CD14-positive monocyte (primary cell): ENCODE results near the gene CHST3. TPM values are rescaled to one million over a fixed set of nuclear protein-coding genes. Genes with fewer than 3 reads are reported as not detected.
A peak's percentile ranks its signal among the peaks of the same experiment; 100 is the strongest.

Source experiments
- DNase-seq, 3 donors: peaks; one replicate each; pipeline ENCODE4 v3.0.0-alpha.2; 2011 to 2022
- H2AFZ ChIP-seq: 2 replicates; pipeline ENCODE4 v1.6.0; 2012; ENCODE audit warnings: mild to moderate bottlenecking, low read depth, low read length, inconsistent platforms; ENCODE audit not compliant: insufficient read depth, poor library complexity, severe bottlenecking
- H3K27ac ChIP-seq, 2 donors: 1 replicate in 1 of 2; 2 replicates in 1 of 2; pipeline ENCODE4 v1.5.1; 2012 to 2013; ENCODE audit warnings: low read length in 2 of 2, control low read depth in 1 of 2, inconsistent platforms in 1 of 2, low read depth in 1 of 2, mild to moderate bottlenecking in 1 of 2
- H3K27me3 ChIP-seq, 2 donors: one replicate each; pipeline versions ENCODE4 v1.6.0 to v1.6.1; 2011 to 2013; ENCODE audit warnings: low read length in 2 of 2; ENCODE audit not compliant: control insufficient read depth in 2 of 2, insufficient read depth in 2 of 2
- H3K36me3 ChIP-seq, 2 donors: replicated peaks in 1 of 2; 1 replicate in 1 of 2; 2 replicates in 1 of 2; pipeline versions ENCODE4 v1.5.1 to v1.6.1; 2012 to 2013; ENCODE audit warnings: low read length in 2 of 2, control low read depth in 1 of 2, inconsistent platforms in 1 of 2, mild to moderate bottlenecking in 1 of 2; ENCODE audit not compliant: insufficient read depth in 2 of 2, control insufficient read depth in 1 of 2
- H3K4me1 ChIP-seq, 2 donors: 1 replicate in 1 of 2; 2 replicates in 1 of 2; pipeline versions ENCODE4 v1.5.1 to v1.6.1; 2012 to 2013; ENCODE audit warnings: low read length in 2 of 2, control low read depth in 1 of 2, inconsistent platforms in 1 of 2, mild to moderate bottlenecking in 1 of 2, moderate library complexity in 1 of 2; ENCODE audit not compliant: insufficient read depth in 2 of 2, control insufficient read depth in 1 of 2
- H3K4me2 ChIP-seq: replicated peaks from 2 replicates; pipeline ENCODE3; 2012; ENCODE audit warnings: low read length, moderate library complexity, mild to moderate bottlenecking; ENCODE audit not compliant: poor library complexity, severe bottlenecking; ENCODE audit errors: extremely low read depth
- H3K4me3 ChIP-seq, 3 experiments: fragments of 200-600 bp in 1 of 3; sonication (generic) in 1 of 3; replicated peaks in 1 of 3; 1 replicate in 2 of 3; 2 replicates in 1 of 3; pipeline ENCODE4 v1.5.1; 2011 to 2013; ENCODE audit warnings: low read length in 3 of 3, mild to moderate bottlenecking in 3 of 3, control low read depth in 2 of 3, low read depth in 2 of 3, inconsistent platforms in 1 of 3, moderate library complexity in 1 of 3
- H3K79me2 ChIP-seq: 2 replicates; pipeline ENCODE4 v1.6.0; 2012; ENCODE audit warnings: mild to moderate bottlenecking, control low read depth, inconsistent platforms, low read length, moderate library complexity; ENCODE audit not compliant: insufficient read depth
- H3K9ac ChIP-seq: 2 replicates; pipeline ENCODE4 v1.6.0; 2017; ENCODE audit warnings: low read length, mild to moderate bottlenecking; ENCODE audit not compliant: insufficient read depth, poor library complexity, severe bottlenecking
- H3K9me3 ChIP-seq, 2 donors: replicated peaks in 1 of 2; 1 replicate in 1 of 2; 2 replicates in 1 of 2; pipeline versions ENCODE4 v1.5.1 to v1.6.1; 2012 to 2013; ENCODE audit warnings: low read length in 2 of 2, control low read depth in 1 of 2; ENCODE audit not compliant: control insufficient read depth in 1 of 2, insufficient read depth in 1 of 2
- H4K20me1 ChIP-seq: 2 replicates; pipeline ENCODE4 v1.6.0; 2012; ENCODE audit warnings: mild to moderate bottlenecking, low read length, control low read depth, moderate library complexity; ENCODE audit not compliant: insufficient read depth
- H3K27ac Mint-ChIP-seq, 7 donors: one replicate each; pipeline ENCODE4 v1.8.0; 2020; ENCODE audit warnings: mild to moderate bottlenecking in 7 of 7, mixed read lengths in 7 of 7, moderate library complexity in 6 of 7, inconsistent platforms in 2 of 7
- H3K27me3 Mint-ChIP-seq, 3 donors: one replicate each; pipeline ENCODE4 v1.8.0; 2021 to 2022; ENCODE audit warnings: low read depth in 3 of 3, mild to moderate bottlenecking in 3 of 3, mixed read lengths in 3 of 3, moderate library complexity in 3 of 3, inconsistent platforms in 1 of 3
- H3K36me3 Mint-ChIP-seq, 2 donors: one replicate each; pipeline ENCODE4 v1.8.0; 2020; ENCODE audit warnings: mixed read lengths in 2 of 2, inconsistent platforms in 1 of 2, mild to moderate bottlenecking in 1 of 2
- H3K4me1 Mint-ChIP-seq: one replicate; pipeline ENCODE4 v1.8.0; 2020; ENCODE audit warnings: mild to moderate bottlenecking, mixed read lengths
- H3K4me3 Mint-ChIP-seq, 2 donors: one replicate each; pipeline ENCODE4 v1.8.0; 2020; ENCODE audit warnings: mild to moderate bottlenecking in 2 of 2, mixed read lengths in 2 of 2, moderate library complexity in 1 of 2
- H3K9me3 Mint-ChIP-seq, 7 donors: one replicate each; pipeline ENCODE4 v1.8.0; 2020 to 2022; ENCODE audit warnings: mixed read lengths in 7 of 7, mild to moderate bottlenecking in 6 of 7, moderate library complexity in 6 of 7, inconsistent platforms in 2 of 7
- WGBS: methylation state at CpG from one replicate; pipeline ENCODE4 v1.1.5; 2013; ENCODE audit warnings: missing lambda C conversion rate; ENCODE audit not compliant: insufficient coverage; 5-methylcytosine and 5-hydroxymethylcytosine counted together
- intact Hi-C, 2 donors: fragments of 100-400 bp; cut with micrococcal nuclease; formaldehyde crosslinking; loops; one replicate each; pipeline versions ENCODE4 v1.15.0 to v1.15.1; 2023
- polyA plus RNA-seq, 3 donors: library from polyadenylated mRNA; depleted of rRNA in 1 of 3; unstranded in 2 of 3; stranded (reverse) in 1 of 3; fragments of 300-500 nt in 2 of 3; fragments of >200 nt in 1 of 3; fragmentation: Illumina TruSeq in 2 of 3; gene quantifications; 1 replicate in 2 of 3; 2 replicates in 1 of 3; pipeline ENCODE4 v1.2.3, GENCODE V29; 2012 to 2021
- TF ChIP-seq, protein P1 (sequence below): fragments of 200-600 bp; IDR thresholded peaks from one replicate; pipeline ENCODE4 v1.8.0; 2022; ENCODE audit warnings: antibody characterized with exemption, mild to moderate bottlenecking

Gene CHST3
- polyA plus RNA-seq, 3 donors = not detected

DNA sequence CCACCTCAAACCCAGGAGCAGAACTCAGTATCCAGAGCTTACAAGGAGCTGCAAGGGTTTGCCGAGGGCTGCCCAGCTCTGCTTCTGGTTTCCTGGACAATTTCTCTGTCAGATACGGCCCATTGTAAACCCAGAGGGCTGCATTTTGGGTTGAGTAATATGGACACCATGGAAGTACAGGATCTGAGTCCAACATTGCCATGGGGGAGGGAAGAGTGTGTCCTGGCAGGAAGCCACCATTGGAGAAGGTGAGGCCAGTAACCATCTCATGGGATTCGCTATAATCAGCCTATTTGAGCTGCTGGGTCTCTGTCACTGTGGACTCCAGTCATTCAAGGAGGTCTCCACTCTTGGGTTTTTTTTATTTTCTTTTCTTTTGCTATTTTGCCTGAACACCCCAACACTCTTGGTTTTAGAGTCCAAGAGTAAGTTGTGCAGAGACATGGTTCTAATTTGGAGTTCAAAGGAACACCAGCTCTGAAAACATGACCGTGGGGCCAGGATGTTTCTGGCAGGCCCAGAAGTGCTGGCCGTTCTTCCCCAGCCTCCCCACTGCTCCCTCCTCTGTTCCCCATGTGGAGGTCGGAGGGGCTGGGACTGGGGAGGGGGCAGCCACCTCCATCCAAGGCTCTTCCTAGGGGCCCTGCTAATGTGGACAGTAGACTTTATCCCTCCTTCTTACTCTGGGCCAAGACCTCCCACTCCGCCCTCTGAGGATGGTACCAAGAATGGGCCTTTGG is 46.2 kb downstream of the CHST3 start:
- TF ChIP-seq, protein P1, sequence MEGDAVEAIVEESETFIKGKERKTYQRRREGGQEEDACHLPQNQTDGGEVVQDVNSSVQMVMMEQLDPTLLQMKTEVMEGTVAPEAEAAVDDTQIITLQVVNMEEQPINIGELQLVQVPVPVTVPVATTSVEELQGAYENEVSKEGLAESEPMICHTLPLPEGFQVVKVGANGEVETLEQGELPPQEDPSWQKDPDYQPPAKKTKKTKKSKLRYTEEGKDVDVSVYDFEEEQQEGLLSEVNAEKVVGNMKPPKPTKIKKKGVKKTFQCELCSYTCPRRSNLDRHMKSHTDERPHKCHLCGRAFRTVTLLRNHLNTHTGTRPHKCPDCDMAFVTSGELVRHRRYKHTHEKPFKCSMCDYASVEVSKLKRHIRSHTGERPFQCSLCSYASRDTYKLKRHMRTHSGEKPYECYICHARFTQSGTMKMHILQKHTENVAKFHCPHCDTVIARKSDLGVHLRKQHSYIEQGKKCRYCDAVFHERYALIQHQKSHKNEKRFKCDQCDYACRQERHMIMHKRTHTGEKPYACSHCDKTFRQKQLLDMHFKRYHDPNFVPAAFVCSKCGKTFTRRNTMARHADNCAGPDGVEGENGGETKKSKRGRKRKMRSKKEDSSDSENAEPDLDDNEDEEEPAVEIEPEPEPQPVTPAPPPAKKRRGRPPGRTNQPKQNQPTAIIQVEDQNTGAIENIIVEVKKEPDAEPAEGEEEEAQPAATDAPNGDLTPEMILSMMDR = no peak
- 95% methylated on average over 3 of the region's 7 CpGs for WGBS

GRCh38 chr10:72011016-72011415 is 46.8 kb downstream of the CHST3 start:
- WGBS = over 99% methylated on average over 7 of the region's 9 CpGs
- H3K27me3 ChIP-seq = no peaks in the 10 kb centered on the region
- H3K79me2 ChIP-seq = no peaks in the 10 kb centered on the region
- no peak overlapping the region for H3K4me3 ChIP-seq
- intact Hi-C loops = no loop called here
- no peak for DNase-seq
- Mint-ChIP-seq H3K9me3 (peaks cover 0 to 10% (median 6%) of the 10 kb centered on the region in 7 donors), H3K36me3 (no peaks in the 10 kb centered on the region), H3K27ac (no peak overlapping the region), H3K27me3 (peaks cover 1 to 4% (median 2%) of the 10 kb centered on the region in 3 donors), H3K4me1 (peaks cover under 1% of the 10 kb centered on the region), H3K4me3 (no peak overlapping the region)
- H3K4me2 ChIP-seq = no peak overlapping the region
- H3K27ac ChIP-seq = no peak overlapping the region
- peaks cover 0 to 7% of the 10 kb centered on the region in 2 donors for H3K9me3 ChIP-seq
- TF ChIP-seq, protein P1 = no peak
- H3K9ac ChIP-seq = no peak overlapping the region
- H3K36me3 ChIP-seq = no peaks in the 10 kb centered on the region
- H2AFZ ChIP-seq = no peak overlapping the region
- H4K20me1 ChIP-seq = no peaks in the 10 kb centered on the region
- no peaks in the 10 kb centered on the region for H3K4me1 ChIP-seq

More for the DNA sequence above, 46.2 kb downstream of the CHST3 start:
- no peaks in the 10 kb centered on the region for H3K79me2 ChIP-seq
- H3K4me3 Mint-ChIP-seq = no peak overlapping the region
- H4K20me1 ChIP-seq = no peaks in the 10 kb centered on the region
- peak overlapping the region in 1 of 7 donors; percentile 20 for H3K27ac Mint-ChIP-seq
- H3K9me3 ChIP-seq = peaks cover 0 to 7% of the 10 kb centered on the region in 2 donors
- H3K36me3 Mint-ChIP-seq = no peaks in the 10 kb centered on the region
- H3K9me3 Mint-ChIP-seq = peaks cover 0 to 10% (median 6%) of the 10 kb centered on the region in 7 donors
- H3K4me3 ChIP-seq = no peak overlapping the region
- peaks cover 0 to 4% (median 2%) of the 10 kb centered on the region in 3 donors for H3K27me3 Mint-ChIP-seq
- no peaks in the 10 kb centered on the region for H3K4me1 ChIP-seq
- DNase-seq = no peak
- no peaks in the 10 kb centered on the region for H3K36me3 ChIP-seq
- no peaks in the 10 kb centered on the region for H3K27me3 ChIP-seq
- intact Hi-C loops = no loop called here
- H2AFZ ChIP-seq = no peak overlapping the region
- no peaks in the 10 kb centered on the region for H3K4me1 Mint-ChIP-seq
- H3K4me2 ChIP-seq = no peak overlapping the region
- H3K9ac ChIP-seq = no peak overlapping the region
- no peak overlapping the region for H3K27ac ChIP-seq
